Colon (tissue), 2 donors: ENCODE results near the gene TUBA1C.
"Not testable (repeated sequence)": the region's sequence is repeated elsewhere in the genome, so short reads cannot be mapped to it uniquely, and the experiment has no call there.

Experiments
- FAIRE-seq: peaks from 2 replicates; lab custom pipeline; 2012; peaks lifted over from hg19 to GRCh38; lab: Jason Lieb, UNC
- donor health status: control.
- donor health status: control.

The TUBA1C gene

DNA sequence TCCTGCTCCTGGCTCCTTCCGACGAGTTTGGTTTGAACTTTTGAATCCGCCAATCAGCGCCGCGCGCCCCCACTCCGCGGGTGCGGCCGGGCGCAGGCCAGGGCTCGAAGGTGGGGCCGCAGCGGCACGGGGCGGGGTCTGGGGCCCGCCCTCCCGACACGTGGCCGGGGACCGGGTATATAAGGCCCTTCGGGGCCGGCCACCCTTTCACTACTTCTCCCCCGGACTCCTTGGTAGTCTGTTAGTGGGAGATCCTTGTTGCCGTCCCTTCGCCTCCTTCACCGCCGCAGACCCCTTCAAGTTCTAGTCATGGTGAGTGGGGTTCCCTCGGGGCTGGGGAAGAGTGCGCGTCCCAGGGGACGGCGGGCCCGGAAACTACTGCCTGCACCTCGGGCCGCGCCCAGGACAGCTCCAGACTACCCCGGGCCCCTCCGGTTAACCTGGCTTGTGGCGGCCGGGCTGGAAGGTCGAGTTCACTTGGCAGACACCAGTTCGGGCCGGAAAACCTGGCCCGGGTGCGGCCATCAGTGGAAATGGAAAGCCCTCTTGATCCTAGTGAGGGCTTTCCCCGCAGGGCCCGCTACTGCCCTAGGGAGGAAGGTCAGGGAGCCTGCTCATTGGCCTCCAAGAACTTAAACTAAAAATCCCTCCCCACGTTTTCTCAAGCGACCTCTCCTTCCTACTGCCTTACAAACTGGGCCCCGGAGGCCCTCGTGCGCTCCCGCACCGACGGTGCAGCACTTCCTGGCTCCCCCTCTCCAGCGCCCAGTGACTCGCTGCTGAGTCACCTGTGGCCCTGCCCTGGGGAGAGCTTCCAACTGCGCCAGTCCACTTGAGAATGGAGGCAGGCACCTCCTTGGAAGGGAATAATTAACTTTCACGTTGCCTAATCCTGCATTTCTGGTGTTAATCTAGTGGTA, at the start of gene TUBA1C:
Gene TUBA1C (plus strand): TSS at position 210 of the 920 bp plus-strand sequence. CDS start 100 bp downstream, at position 310.
- FAIRE-seq = no peak

DNA sequence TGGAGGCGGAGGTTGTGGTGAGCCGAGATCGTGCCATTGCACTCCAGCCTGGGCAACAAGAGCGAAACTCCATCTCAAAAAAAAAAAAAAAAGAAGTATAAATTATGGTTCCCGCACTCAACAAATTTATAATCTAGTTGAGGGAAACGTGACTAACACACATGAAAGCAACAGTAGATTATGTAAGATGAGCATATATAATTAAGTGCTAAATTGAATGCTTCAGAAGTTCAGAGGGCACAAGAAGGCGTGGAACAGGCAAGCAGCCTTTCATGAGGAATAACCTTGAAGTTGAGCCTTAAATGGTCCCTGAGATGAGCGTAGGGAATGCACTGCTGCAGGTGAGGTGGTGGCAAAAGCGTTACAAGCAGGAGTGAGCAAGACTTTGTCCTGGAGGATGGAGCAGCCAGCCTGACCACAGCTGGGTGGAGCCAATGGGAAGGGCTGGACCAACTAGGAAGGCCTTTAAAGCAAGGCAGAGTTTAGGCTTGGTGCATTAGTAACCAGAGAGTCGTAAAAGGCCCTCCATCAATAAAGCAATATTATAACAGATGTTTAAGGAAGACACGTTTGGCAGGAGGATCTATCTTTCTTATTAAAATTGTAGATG, 45.4 kb upstream of the TUBA1C start:
- FAIRE-seq = no peak

DNA sequence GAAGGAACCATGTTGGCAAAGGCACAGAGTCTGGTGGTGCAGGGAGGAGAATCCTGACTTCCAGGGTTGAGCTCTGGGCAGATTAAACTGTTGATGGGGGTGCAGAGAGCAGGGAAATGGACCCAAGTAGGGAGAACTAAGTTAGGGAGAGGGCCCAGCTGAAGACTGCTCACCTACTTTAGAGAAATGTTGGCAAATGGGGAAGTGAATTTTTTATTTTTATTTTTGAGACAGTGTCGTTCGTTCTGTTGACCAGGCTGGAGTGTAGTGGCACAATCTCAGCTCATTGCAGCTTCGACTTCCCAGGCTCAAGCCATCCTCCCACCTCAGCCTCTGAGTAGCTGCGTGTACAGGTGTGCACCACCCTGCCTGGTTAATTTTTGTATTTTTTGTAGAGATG, 43.9 kb upstream of the TUBA1C start:
- FAIRE-seq = no peak

DNA sequence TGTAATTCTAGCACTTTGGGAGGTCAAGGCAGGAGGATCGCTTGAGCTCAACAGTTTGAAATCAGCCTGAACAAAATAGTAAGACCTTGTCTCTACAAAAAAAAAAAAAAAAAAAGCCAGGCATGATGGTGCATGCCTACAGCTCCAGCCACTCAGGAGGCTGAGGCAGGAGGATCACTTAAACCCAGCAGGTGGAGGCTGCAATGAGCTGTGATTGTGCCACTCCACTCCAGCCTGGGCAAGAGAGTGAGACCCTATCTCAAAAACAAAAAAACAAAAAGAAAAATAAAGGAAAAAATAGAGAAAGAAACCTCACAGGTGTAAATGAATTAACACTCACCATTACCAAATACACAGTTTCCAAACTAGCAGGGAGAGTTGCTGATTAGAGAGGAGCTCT, 41.8 kb upstream of the TUBA1C start:
- FAIRE-seq = no peak

DNA sequence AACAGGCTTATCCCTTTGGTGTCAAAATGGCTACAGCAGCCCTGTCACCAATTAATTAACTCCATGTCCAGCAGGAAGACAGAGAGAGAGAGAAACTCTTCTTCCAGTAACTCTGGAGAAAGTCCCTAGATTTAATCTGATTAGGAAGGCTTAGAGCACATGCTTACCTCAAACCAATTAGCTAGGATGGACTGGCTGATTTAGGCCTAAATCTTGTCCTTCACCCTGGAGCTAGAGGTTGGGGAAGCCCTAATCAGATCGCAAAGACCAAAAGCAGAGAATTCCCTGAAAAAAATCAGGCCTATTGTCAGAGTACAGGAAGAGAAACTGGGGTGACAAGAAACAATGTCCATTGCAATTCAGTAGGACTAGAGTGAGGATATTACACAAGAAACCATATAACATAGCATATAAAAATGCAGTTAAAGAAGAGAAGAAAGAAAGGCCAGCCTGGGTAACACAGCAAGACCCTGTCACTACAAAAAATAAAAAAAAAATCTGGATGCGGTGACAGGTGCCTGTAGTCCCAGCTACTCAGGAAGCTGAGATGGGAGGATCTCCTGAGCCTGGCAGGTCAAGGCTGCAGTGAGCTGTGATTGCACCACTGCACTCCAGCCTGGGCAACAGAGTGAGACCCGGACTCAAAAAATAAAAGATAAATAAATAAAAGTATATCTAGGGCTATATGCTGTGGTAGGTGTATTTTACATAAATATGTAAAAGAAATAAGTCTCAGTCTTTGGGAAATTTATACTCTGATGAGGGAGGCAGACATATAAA, 41.1 kb upstream of the TUBA1C start:
- no peak for FAIRE-seq

DNA sequence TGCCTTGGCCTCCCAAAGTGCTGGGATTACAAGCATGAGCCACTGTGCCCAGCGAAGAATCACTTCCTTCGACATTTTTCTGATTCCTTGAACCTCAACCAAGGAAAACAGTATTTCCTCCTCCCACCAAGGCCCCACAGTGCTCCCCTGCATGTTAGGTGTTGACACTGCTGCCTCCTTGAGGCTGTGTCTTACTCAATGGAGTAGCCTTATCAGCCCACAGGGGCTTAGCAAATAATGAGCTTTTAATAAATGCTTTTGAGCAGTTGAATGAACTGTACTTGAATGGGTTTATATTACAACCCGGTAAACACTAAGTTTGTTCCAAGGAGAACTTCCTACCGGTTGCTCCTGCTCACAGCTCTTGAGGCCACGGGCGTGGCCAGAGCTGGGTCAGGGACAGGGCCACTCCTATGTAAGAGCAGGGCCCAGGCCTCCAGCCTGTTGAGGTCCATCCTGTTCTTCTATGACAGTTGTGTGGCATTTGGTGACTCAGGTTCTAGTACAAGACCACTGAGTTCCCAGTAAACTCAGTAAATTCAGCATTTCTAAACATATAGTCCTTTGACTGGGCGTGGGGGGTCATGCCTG, 39.2 kb upstream of the TUBA1C start:
- FAIRE-seq = no peak

DNA sequence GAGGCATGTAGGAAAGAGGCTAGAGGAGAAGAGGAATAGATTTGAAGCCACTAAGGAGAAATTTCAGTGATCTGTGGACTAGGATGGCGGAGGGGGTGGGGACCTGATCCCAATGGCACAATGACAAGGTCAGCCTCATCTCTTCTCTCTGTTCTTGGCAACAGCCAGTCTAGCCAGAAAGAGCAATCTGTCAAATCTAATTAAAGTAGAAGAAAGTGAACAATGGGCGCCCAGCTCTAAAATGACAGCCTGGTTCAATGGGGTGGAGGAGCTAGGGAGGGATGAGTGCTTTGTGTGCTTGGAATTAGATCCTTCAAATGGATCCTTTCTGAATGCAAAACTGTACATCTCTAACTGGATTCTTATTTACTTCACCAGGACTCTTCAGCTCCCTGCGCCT, 37.2 kb upstream of the TUBA1C start:
- no peak for FAIRE-seq

DNA sequence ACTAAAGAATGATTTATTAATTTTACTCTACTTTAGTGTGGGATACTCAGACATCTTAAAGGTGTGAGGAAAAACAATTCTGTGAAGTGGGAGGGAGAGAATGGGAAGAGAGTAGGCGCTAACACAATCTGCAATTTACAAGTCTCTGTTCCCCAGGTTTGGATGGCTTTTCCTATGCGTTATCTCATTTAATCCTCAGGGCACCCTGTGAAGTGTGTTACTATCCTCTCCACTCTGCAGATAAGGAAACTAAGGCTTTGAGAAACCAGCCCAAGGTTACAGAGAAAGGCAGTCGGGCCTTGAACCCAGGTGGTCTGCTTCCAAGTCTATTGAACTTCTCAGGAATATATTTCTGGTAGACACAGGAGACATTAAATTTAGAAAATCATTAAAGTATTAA, 36.2 kb upstream of the TUBA1C start:
- no peak for FAIRE-seq

DNA sequence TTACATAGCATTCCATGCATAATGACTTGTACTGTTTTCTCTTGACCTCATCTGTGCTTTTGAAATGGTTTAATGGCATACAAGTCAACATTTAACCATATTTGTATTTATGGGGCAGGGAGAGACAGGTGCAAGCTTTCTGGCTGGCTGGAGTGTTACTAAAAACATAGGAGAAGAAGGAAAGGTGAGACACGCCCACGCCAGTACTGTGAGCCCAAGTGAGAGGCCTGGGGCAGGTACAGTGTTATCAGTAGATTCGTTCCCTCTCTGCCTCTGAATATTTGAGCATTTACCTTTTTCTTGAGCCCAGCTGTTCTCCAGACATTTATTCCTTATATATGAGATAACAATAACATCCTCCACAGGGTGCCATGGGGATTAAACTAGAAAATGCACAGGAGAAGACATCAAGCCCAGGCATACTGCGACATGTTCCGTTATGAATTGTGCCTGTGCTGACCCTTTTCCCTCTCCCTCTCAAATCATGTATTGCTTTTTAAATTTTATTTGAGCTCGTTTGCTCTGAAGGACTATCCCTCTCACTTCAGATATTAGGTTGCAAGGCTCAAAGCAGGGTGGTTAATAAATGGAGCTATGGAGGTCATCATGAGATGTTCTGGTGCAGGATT, 34.6 kb upstream of the TUBA1C start:
- no peak for FAIRE-seq

DNA sequence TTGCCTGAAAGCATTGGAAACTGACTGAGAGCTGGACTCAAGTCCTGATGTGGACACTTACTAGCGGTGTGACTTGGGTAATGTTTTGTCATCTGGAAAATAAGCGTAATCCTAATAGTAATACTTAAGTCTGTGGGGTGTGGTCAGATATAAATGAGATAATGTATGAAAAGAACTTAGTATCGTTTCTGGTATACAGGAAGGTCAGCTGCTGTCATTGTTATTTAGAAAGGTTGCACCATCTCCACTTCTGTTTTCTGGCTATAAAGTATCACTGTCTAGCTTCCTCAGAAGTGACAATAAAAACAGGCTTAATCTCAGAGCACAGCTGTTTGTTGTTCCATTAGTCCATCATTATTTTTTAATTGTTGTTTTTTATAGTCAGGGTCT, 34.1 kb upstream of the TUBA1C start:
- no peak for FAIRE-seq

DNA sequence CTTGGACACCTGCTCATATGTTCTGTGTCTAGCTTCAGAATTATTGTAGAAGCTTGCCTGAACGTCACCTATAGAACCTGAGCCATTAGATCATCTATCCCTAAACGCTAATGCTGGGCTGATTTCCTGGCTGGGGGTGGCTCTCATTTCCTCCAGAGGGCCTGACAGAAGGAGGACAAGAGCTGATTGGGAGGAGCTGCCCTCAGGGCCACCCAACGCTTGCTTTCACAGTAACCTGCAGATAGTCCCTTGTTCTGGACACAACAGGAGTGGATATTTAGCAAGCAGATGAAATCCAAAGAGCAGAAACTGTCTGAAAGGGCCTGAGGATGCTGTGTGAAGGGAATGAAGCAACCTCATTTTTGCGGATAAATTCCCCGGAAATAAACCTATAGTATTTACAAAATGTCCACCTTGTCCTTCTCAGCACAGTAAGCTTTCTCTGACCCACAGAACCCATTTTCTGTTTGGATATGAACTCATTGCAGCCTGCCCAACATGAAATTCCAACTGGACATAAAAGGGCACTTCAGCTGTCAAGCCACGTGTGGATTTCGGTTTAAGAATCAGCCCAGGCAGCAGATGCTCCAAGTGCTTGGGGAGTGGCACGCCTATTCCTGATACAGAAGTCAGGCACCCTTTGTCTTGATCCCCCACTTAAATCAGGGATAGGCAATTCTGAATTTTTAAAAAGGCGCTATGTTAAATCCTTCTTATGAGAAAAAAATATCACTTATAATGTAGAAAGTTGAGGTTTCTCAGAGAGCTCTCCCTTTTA, 32.8 kb upstream of the TUBA1C start:
- FAIRE-seq = no peak

DNA sequence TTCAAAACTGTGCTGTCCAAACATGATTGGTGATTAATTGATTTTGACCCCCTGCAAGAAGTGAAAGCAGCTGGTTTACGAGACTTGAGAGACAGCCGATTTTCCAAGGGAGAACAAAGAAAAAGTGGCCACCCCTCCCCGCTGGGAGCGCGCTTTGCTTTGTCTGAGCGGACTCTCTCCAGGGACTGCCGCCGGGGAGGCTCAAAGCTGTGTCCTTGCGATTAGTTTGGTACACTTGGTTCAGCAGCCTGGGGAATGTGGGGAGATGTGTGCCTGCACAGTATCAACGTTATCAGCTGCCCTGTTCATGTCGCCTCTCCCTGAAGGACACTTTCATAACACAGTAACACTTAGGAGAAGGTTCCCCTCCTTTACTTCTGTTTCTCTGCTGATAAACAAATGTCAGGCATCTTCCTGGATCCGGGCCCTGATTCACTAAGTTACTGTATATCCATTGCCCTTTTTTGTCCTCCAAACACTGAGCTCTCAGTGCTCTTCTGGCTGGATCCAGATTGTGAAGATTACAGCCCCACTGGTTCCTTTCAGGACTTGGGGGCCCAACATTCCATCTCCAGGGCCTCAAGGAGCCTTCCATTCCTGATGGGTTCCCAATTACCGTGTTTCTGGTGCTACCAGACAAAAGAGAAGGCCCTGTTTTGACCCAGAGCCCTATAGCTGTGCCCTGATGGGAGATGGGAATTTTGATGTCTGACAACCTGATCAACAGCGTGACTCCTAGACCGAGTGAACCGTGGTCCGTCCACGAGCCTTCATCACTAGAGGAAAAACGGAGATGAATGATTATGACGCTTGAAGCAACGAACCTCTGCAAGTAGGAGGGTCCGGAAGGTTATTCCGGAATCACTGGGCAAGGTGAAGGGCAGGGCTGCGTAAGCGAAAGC, 31.7 kb upstream of the TUBA1C start:
- no peak for FAIRE-seq

DNA sequence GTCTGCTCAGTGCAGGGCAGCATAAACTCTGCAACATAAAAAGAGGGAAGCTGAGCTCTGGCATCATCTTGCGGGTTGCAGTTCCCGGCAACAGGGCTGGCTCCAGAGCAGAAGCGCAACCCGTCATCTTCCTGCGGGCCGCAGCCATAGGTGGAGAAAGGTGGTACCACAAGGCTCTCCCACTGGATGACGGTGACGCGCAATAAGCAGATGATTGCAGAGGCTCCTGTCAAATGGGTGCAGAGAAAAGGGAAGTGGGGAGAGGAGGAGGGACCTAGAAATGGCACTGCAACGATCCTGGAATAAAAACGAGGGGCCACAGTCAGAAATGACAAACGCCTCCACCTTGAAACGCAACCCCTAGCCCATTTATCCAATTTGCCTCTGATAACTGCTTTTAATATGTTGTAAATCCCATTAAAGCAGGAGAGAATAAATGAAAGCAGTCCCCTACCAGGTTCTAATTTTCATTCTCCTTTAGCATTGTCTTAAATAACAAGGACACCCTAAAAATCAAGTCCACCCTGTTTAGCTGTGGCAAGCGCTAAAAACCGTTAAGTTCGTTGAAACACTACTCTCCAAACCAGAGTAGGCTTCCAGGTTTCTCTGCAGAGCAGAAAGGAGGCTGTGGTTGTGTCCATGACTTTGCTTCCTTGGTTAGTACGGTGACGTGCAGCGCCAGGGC, 30.9 kb upstream of the TUBA1C start:
- no peak for FAIRE-seq

DNA sequence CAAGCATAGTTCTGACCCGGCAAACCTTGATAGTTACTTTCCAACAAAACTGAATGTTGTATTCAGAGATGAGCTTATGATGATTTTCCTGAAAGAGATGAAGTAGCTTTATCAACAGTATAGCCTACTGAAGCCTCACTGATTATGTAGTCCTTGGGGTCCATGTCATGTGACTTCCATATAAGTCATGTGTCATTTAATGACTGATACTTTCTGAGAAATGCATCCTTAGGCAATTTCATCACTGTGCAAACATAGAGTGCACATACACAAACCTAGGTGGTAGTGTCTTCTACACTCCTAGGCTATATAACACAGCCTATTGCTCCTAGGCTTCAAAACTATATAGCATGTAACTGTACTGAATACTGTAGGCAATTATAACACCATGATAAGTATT, 28.5 kb upstream of the TUBA1C start:
- FAIRE-seq = no peak

DNA sequence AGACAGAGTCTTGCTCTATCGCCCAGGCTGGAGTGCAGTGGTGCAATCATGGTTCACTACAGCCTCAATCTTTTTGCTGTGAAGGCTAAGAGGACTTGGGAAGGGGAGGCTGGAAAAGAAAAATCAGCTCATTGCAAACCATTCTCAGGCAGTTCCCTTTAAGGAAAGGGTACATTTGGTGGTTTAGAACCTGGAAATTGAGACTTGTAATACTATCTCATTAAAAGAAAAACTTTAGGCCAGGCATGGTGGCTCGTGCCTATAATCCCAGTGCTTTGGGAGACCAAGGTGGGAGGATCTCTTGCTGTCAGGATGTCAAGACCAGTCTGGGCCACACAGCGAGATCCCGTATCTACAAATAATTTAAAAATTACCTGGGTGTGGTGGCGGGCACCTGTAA, 21.3 kb upstream of the TUBA1C start:
- no peak for FAIRE-seq

DNA sequence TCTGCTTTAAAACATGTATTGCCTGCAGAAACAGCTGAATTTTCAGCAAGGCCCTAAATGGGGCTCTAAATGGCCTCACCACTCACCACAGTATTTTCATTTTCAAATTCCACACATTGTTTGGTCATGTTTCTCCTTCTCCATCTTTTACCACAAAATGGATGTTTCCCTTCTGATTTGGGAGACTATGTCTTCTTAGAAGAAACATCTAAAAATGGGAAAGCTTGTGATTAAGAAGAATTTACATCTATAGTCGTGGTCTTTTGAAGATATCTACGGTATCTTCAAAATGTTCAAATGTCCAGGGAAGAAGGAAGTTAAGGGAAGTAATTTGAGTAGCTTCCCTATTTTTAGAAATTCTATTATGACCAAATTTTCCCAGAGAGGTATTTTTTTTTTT, 20.7 kb upstream of the TUBA1C start:
- no peak for FAIRE-seq

DNA sequence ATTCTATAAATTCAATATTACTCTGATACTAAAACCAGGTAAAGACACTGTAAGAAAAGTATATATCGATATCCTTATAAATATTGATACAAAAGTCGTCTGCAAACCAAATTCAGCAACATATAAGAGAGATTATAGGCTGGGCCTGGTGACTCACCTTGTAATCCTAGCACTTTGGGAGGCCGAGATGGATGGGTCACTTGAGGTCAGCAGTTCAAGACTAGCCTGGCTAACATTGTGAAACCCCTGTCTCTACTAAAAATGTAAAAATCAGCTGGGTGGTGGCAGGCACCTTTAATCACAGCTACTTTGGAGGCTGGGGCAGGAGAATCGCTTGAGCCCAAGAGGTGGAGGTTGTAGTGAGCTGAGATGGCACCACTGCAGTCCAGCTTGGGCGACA, 13.5 kb upstream of the TUBA1C start:
- FAIRE-seq = no peak

DNA sequence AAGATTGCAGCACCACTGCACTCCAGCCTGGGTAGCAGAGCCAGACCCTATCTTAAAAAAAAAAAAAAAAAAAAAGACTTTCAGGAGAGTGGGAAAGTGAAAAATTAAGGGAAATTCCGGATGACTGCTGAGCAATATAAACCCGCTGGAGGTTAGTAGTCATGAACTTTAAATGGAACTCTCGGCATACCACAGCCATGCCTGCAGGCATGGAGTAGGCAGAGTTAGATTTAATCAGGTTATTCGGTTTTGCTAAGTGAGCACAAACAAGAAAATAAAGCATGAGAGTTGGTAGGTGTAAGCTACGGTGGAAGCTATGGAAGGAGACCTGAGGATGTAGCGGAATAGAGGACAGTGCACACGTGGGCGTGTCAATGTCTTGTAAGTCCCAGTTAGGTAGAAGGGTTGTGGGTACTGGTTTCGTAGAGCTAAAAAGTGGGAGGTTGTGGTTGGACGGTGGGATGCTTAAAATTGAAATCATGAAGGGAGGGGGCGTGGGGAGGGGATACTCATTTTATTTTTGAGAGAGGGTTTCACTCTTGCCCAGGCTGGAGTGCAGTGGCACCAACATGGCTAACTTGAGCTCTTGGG, 11.8 kb upstream of the TUBA1C start:
- FAIRE-seq = no peak

DNA sequence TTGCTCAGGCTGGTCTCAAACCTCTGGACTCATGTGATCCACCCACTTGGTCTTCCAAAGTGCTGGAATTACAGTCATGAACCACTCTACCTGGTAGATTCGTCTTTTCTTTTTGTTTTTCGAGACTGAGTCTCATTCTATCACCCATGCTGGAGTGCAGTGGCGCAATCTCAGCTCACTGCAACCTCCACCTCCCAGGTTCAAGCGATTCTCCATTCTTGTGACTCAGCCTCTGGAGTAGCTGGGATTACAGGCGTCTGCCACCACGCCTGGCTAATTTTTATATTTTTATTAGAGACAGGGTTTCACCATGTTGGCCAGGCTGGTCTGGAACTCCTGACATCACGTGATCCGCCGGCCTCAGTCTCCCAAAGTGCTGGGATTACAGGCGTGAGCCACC, 9.4 kb upstream of the TUBA1C start:
- FAIRE-seq = not testable (repeated sequence)
